ENCODE data around the gene SLCO2A1.

The SLCO2A1 gene

DNA sequence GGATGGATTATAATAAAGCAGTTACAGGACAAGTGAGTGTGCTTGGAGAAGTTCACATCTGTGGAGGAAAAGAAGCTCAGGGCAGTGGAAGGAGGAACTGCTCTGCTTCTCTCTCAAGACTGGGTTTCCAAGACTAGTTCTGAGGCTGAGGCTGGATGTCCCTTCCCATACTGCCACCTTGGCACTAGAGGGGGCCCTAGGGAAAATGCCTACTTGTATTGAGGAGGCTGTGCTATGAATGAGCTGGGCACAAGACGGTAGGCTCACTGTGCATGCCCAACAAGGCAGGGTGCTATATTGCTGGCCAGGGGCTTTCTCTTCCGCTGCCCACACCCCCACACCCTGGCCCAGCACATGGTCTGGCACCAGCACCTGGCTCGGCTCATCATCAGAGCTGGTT, 65.2 kb downstream of the SLCO2A1 start:
- DNase-seq (ENCODE audit: low spot score), result no peak
- POLR2A ChIA-PET (ENCODE audit: low non-redundant PET), result no interaction called here
- CTCF ChIA-PET, result no interaction called here

DNA sequence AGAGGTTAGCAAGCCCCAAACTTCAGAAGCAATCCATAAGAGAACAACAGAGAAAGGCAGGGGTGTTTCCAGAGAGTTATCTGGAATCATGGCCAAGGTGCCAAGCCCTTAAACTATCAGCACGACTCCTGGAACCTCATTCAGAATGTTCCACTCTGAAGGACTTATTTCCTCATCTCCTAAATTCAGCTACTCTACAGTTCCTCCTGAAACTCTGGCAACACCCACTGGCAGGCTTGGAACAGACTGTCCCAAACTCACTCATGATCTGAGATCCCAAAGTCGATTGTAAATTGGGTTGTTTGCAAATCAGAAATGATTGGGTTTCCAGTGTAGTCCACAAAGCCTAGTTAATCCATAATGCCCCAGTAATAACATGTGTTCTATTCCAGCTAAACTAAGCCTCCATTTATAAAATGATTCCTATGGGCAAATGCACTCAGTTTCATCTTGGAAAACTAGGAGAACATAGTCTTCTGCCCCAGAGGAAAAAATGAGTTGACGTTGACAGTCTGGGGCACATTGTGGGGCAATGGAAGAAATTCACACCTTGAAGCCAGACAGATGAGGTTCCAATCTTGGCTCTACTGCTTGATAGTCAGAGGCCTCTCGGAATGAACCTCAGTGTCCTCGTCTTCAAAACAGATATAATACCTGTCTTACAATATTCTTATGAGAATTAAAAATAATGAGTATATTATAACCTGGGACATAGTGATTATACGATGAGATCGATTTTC, 65.9 kb downstream of the SLCO2A1 start:
- DNase-seq (ENCODE audit: low spot score), result no peak
- TF ChIP-seq, protein P1, sequence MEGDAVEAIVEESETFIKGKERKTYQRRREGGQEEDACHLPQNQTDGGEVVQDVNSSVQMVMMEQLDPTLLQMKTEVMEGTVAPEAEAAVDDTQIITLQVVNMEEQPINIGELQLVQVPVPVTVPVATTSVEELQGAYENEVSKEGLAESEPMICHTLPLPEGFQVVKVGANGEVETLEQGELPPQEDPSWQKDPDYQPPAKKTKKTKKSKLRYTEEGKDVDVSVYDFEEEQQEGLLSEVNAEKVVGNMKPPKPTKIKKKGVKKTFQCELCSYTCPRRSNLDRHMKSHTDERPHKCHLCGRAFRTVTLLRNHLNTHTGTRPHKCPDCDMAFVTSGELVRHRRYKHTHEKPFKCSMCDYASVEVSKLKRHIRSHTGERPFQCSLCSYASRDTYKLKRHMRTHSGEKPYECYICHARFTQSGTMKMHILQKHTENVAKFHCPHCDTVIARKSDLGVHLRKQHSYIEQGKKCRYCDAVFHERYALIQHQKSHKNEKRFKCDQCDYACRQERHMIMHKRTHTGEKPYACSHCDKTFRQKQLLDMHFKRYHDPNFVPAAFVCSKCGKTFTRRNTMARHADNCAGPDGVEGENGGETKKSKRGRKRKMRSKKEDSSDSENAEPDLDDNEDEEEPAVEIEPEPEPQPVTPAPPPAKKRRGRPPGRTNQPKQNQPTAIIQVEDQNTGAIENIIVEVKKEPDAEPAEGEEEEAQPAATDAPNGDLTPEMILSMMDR (conservative IDR thresholded peaks at IDR 0.05; ENCODE audit: low read depth), result no peak
- POLR2A ChIA-PET (ENCODE audit: low non-redundant PET), result no interaction called here
- CTCF ChIA-PET, result no interaction called here
- H3K27ac ChIP-seq, result no peak overlapping the region

More for the DNA sequence above, 65.2 kb downstream of the SLCO2A1 start:
- TF ChIP-seq, protein P1 (conservative IDR thresholded peaks at IDR 0.05; ENCODE audit: low read depth), result no peak
- no peak overlapping the region for H3K27ac ChIP-seq

DNA sequence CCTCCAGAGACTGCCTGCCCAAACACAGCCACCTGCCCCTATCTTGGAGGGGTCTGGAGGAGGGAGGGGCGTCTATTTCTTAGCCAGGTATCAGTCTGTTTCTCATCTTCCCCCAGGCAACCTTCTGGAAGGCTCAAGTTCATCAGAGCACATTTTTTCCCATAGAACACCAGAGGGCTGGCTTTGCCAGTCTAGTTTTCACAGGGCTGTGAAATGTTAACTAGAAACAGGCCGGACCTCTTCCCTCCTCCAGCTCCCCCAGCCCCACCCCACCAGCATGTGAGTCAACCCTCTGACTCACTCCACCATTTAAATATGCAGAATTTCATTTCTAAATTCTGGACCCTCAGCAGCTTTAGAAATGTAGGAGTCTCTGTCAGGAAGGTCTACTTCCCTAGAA, 66.9 kb downstream of the SLCO2A1 start:
- H3K27ac ChIP-seq, result peak overlapping the region; percentile 29
- peak; percentile 73 for DNase-seq (ENCODE audit: low spot score)
- CTCF ChIA-PET, result interaction anchor here (0.7 kb wide), 1 partner anchor 121 kb away, joined by 3 read pairs; no protein-coding TSS in a partner anchor
- POLR2A ChIA-PET (ENCODE audit: low non-redundant PET), result no interaction called here
- TF ChIP-seq, protein P1 (conservative IDR thresholded peaks at IDR 0.05; ENCODE audit: low read depth), result no peak

DNA sequence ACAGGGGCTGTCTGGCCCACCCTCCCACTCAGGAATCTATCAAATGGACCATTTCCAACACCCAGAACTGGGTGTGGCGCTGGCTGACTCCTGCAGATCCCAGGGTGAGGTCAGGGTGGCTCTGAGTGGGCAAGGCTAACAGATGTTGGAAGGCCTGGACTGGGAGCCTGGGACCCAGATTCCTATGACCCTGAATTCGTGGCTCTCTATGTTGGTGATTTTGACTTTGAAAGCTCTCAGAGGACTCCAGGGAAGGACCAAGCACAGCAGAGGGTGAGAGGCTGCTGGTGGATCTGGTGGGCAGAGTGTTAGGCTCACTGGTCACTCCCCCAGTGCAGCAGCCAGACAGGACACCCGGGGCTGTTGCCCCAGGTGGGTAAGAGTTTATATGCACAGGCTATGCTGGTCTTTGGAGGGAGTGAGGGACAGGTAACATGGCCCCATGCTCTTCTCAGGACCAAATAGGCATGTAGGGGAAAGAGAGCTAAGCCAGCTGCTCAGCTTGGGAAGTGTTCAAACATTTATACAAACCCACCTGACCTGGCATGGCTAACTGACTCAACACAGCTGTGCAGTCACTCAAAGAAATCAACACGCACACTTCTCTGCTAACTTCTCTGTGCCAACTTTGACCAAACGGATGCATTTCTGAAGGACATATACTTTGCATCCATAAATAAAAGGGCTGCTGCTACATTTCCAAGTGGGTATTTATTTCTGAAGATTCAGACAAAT, 71.5 kb downstream of the SLCO2A1 start:
- POLR2A ChIA-PET (ENCODE audit: low non-redundant PET), result no interaction called here
- no peak for DNase-seq (ENCODE audit: low spot score)
- CTCF ChIA-PET, result no interaction called here
- no peak overlapping the region for H3K27ac ChIP-seq
- TF ChIP-seq, protein P1 (conservative IDR thresholded peaks at IDR 0.05; ENCODE audit: low read depth), result no peak

DNA sequence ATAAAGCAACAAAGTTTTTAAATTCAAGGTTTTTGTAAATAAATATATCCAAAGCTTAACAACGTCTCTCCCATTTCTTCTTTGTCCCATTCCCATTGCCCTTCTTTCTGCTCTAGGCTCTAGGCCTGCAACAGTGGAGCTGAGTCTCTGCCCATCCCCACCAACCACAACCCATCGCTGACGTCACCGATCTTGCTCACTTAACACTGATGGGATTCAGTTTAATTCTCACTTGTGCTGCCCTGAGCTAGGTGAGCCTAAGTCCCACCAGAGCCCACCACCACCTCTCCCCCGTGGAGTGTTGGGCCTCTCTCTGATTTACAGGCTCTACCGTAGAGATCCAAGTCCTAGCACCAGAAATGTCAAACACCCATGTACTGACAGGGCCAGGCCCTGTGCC, 72.7 kb downstream of the SLCO2A1 start:
- H3K27ac ChIP-seq, result no peak overlapping the region
- ChIA-PET POLR2A (ENCODE audit: low non-redundant PET) (no interaction called here), CTCF (no interaction called here)
- DNase-seq (ENCODE audit: low spot score), result no peak
- TF ChIP-seq, protein P1 (conservative IDR thresholded peaks at IDR 0.05; ENCODE audit: low read depth), result no peak

DNA sequence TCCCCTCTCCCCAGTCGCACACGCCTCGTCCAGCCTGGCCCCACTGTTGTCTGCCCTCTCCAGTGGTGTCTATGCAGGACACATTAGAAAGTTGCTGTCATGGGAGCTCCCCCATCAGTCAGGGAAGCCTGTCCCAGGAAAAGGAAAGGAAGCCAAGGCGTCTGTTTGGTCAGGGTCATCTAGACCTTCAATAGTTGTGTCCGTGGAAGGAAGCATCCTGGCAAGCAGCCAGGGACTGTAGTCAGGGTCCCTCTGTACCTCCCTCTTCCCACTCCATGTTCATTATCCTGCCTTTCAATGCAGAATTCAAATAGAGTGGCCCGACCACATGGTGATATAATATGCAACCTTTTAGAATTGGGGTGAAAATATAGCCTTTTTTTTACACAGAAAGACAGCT, 73.4 kb downstream of the SLCO2A1 start:
- POLR2A ChIA-PET (ENCODE audit: low non-redundant PET), result no interaction called here
- TF ChIP-seq, protein P1 (conservative IDR thresholded peaks at IDR 0.05; ENCODE audit: low read depth), result no peak
- no peak for DNase-seq (ENCODE audit: low spot score)
- no peak overlapping the region for H3K27ac ChIP-seq
- CTCF ChIA-PET, result interaction anchor here (0.6 kb wide), 1 partner anchor 11 kb away, joined by 3 read pairs; no protein-coding TSS in a partner anchor

All from RWPE1 (cell line).